SU-DHL-6 (cell line): ENCODE results near the gene FOXD1.

Experiments used
- CTCF ChIP-seq: fragments of 200-600 bp; sonication (generic); IDR thresholded peaks from one replicate; pipeline ENCODE4 v1.5.1; 2017; ENCODE audit warnings: antibody characterized with exemption, mild to moderate bottlenecking, low read length, moderate library complexity; ENCODE audit not compliant: insufficient read depth, poor library complexity, severe bottlenecking
- EZH2phosphoT487 ChIP-seq: fragments of 200-600 bp; sonication (generic), shearing (Covaris generic); conservative IDR thresholded peaks from 2 replicates; pipeline ENCODE4 v1.6.1; 2018; ENCODE audit warnings: mild to moderate bottlenecking, antibody characterized with exemption, low read length, moderate library complexity, mixed read lengths

- TF ChIP-seq CTCF (no peak), EZH2phosphoT487 (no peak)
Measured at GRCh38 chr5:73438645-73439470, 9.7 kb downstream of the FOXD1 start.
